Endothelial cell (in vitro differentiated cells): ENCODE data around the gene ADGRV1. TPM values are rescaled to one million over a fixed set of nuclear protein-coding genes. Genes with fewer than 3 reads are reported as not detected.
A peak's percentile ranks its signal among the peaks of the same experiment; 100 is the strongest.

Experiments used
- DNase-seq: peaks from one replicate; pipeline ENCODE4 v3.0.0; 2021; ENCODE audit warnings: low spot score
- H3K27ac Mint-ChIP-seq: one replicate; pipeline ENCODE4 v1.8.0; 2021; ENCODE audit warnings: mixed read lengths, inconsistent platforms; ENCODE audit not compliant: unreplicated experiment
- H3K27me3 Mint-ChIP-seq: one replicate; pipeline ENCODE4 v1.8.0; 2021; ENCODE audit warnings: mild to moderate bottlenecking, moderate library complexity, mixed read lengths, inconsistent platforms; ENCODE audit not compliant: unreplicated experiment
- H3K36me3 Mint-ChIP-seq: one replicate; pipeline ENCODE4 v1.8.0; 2021; ENCODE audit warnings: mild to moderate bottlenecking, low read depth, mixed read lengths, inconsistent platforms; ENCODE audit not compliant: unreplicated experiment
- H3K4me1 Mint-ChIP-seq: one replicate; pipeline ENCODE4 v1.8.0; 2021; ENCODE audit warnings: mild to moderate bottlenecking, mixed read lengths, inconsistent platforms; ENCODE audit not compliant: unreplicated experiment
- H3K4me3 Mint-ChIP-seq: one replicate; pipeline ENCODE4 v1.8.0; 2021; ENCODE audit warnings: mild to moderate bottlenecking, mixed read lengths, inconsistent platforms; ENCODE audit not compliant: unreplicated experiment
- H3K9me3 Mint-ChIP-seq: one replicate; pipeline ENCODE4 v1.8.0; 2021; ENCODE audit warnings: mixed read lengths, inconsistent platforms; ENCODE audit not compliant: unreplicated experiment
- CTCF ChIP-seq: fragments of 200-600 bp; sonication (generic); IDR thresholded peaks from one replicate; pipeline ENCODE4 v1.5.0; 2021; ENCODE audit warnings: antibody characterized with exemption; ENCODE audit not compliant: unreplicated experiment
- total RNA-seq: library from RNA; stranded (reverse); fragmentation: NEBNext Ultra II Directional; extraction: Animal tissue kit (Norgen Biotek cat#: 25700); gene quantifications from one replicate; pipeline ENCODE4 v1.2.1, GENCODE V29; 2021; ENCODE audit not compliant: unreplicated experiment

Gene ADGRV1
- total RNA-seq, 1 donor from 2014 or later = 23.1 TPM

- no peak for TF ChIP-seq CTCF
- Mint-ChIP-seq H3K27me3 (peaks cover 2% of the 10 kb centered on the region), H3K4me3 (no peak overlapping the region), H3K36me3 (no peaks in the 10 kb centered on the region), H3K9me3 (no peaks in the 10 kb centered on the region), H3K4me1 (peaks cover 18% of the 10 kb centered on the region), H3K27ac (no peak overlapping the region)
- no peak for DNase-seq
Measured at GRCh38 chr5:91025956-91026355, 467.4 kb downstream of the ADGRV1 start.

GRCh38 chr5:91026466-91026865 lies 467.9 kb downstream of the ADGRV1 start:
- no peak overlapping the region for H3K4me3 Mint-ChIP-seq
- no peaks in the 10 kb centered on the region for H3K9me3 Mint-ChIP-seq
- H3K4me1 Mint-ChIP-seq = peaks cover 18% of the 10 kb centered on the region
- H3K27ac Mint-ChIP-seq = no peak overlapping the region
- DNase-seq = no peak
- no peaks in the 10 kb centered on the region for H3K36me3 Mint-ChIP-seq
- no peak for TF ChIP-seq CTCF
- peaks cover 2% of the 10 kb centered on the region for H3K27me3 Mint-ChIP-seq

GRCh38 chr5:91027405-91028139 lies 469.0 kb downstream of the ADGRV1 start:
- peak overlapping the region; percentile 54 for H3K27ac Mint-ChIP-seq
- no peaks in the 10 kb centered on the region for H3K9me3 Mint-ChIP-seq
- H3K4me3 Mint-ChIP-seq = no peak overlapping the region
- H3K4me1 Mint-ChIP-seq = peaks cover 18% of the 10 kb centered on the region
- H3K36me3 Mint-ChIP-seq = no peaks in the 10 kb centered on the region
- TF ChIP-seq CTCF = no peak
- DNase-seq = no peak
- H3K27me3 Mint-ChIP-seq = peaks cover 2% of the 10 kb centered on the region

- Mint-ChIP-seq H3K4me3 (no peak overlapping the region), H3K27ac (no peak overlapping the region), H3K27me3 (peaks cover 2% of the 10 kb centered on the region), H3K4me1 (peaks cover 18% of the 10 kb centered on the region), H3K9me3 (no peaks in the 10 kb centered on the region), H3K36me3 (no peaks in the 10 kb centered on the region)
- TF ChIP-seq CTCF = no peak
- no peak for DNase-seq
Measured at GRCh38 chr5:91028499-91028956, 469.9 kb downstream of the ADGRV1 start.
